Measurements from ENCODE around the gene CLCF1.

CLCF1 gene

DNA sequence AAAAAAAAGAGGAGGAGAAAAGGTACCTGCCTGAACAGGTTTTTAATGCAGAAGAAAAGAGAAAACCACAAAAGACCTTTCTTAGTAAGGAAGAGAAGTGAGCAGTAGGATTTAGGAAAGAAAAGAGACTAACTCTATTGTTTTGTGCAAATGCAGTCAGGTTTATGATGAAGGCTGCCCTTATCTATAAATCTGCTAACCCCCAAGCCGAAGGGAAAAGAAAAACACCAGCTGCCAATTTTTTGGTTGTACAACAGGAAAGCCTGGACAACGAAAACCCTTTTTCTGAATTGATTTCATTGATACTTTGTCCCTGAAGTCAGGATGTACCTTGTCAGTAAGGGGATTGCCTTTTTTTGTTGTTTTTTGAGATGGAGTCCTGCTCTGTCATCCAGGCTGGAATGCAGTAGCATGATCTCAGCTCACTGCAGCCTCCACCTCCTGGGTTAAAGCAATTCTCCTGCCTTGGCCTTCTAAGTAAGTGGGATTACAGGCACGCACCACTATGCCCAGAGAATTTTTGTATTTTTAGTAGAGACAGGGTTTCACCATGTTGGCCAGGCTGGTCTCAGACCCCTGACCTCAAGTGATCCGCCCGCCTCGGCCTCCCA is 41.2 kb downstream of the CLCF1 start:
- Histone ChIP-seq H2AFZ (ENCODE audit: low read length) (no peak overlapping the region), H3K79me2 (ENCODE audit: insufficient read depth, low read length) (no peaks in the 10 kb centered on the region), H3K36me3 (ENCODE audit: insufficient read depth, low read length) (no peaks in the 10 kb centered on the region), H3K9me2 (replicated peaks; ENCODE audit: low read depth, low read length) (no peaks in the 10 kb centered on the region), H4K20me1 (ENCODE audit: insufficient read depth, low read length, poor library complexity, severe bottlenecking) (no peaks in the 10 kb centered on the region), H3K4me2 (ENCODE audit: low read depth, low read length, poor library complexity, severe bottlenecking) (no peak overlapping the region), H3K27me3 (ENCODE audit: insufficient read depth, low read length, poor library complexity, severe bottlenecking) (no peaks in the 10 kb centered on the region), H3K9ac (ENCODE audit: low read depth, low read length, poor library complexity, severe bottlenecking) (no peak overlapping the region), H3F3A (ENCODE audit: low read depth) (no peaks in the 10 kb centered on the region), H3K4me3 (ENCODE audit: low read length, poor library complexity, severe bottlenecking) (no peak overlapping the region), H3K9me3 (ENCODE audit: insufficient read depth, low read depth, low read length) (no peaks in the 10 kb centered on the region), H3K4me1 (ENCODE audit: insufficient read depth, low read length, poor library complexity, severe bottlenecking) (no peaks in the 10 kb centered on the region)
- TF ChIP-seq, protein P1, sequence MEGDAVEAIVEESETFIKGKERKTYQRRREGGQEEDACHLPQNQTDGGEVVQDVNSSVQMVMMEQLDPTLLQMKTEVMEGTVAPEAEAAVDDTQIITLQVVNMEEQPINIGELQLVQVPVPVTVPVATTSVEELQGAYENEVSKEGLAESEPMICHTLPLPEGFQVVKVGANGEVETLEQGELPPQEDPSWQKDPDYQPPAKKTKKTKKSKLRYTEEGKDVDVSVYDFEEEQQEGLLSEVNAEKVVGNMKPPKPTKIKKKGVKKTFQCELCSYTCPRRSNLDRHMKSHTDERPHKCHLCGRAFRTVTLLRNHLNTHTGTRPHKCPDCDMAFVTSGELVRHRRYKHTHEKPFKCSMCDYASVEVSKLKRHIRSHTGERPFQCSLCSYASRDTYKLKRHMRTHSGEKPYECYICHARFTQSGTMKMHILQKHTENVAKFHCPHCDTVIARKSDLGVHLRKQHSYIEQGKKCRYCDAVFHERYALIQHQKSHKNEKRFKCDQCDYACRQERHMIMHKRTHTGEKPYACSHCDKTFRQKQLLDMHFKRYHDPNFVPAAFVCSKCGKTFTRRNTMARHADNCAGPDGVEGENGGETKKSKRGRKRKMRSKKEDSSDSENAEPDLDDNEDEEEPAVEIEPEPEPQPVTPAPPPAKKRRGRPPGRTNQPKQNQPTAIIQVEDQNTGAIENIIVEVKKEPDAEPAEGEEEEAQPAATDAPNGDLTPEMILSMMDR (conservative IDR thresholded peaks at IDR 0.05; ENCODE audit: low read length) = no peak
- TF ChIP-seq EZH2phosphoT487 (IDR thresholded peaks at IDR 0.05; ENCODE audit: borderline replicate concordance) = no peak

DNA sequence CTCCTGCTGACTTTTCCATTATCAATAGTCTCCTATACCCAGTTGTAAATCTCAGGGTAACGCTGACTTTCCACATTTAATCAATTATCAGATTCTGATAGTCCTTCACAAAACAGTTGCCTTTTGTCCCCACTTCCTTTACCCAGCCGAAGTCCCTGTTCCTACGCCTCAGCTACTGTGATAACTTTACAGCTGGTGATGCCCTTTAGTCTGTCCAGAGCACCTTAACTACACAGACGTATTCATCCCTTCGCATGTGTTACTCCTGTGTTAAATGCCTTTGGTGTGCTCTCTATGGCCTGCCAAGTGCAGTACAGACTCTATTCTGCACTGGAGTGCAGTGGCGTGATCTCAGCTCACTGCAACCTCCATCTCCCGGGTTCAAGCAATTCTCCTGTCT is 49.9 kb downstream of the CLCF1 start:
- Histone ChIP-seq H3K4me2 (ENCODE audit: low read depth, low read length, poor library complexity, severe bottlenecking) (no peak overlapping the region), H2AFZ (ENCODE audit: low read length) (no peak overlapping the region)

DNA sequence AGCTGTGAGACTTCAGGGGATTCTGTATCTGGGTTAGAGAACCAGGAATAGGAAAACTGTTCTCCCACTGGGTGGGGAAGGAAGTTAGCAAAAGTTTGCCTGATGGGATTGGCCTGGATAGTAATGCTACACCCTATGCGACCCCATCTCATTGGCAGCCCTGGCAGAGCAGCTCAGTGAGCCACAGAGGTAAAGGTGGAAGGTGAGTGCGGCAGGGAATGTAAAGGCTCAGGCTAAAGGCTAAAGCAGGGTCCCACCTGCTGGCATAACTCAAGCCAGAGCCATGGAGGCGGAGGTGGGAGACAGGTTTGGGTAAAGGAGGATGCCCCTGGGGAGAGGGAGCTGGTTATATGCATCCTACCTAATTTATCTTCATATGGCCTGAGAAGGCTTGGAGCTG is 51.3 kb downstream of the CLCF1 start:
- no peaks in the 10 kb centered on the region for H3K36me3 ChIP-seq (ENCODE audit: insufficient read depth, low read length)
- H3K9me2 ChIP-seq (replicated peaks; ENCODE audit: low read depth, low read length) = no peaks in the 10 kb centered on the region
- H4K20me1 ChIP-seq (ENCODE audit: insufficient read depth, low read length, poor library complexity, severe bottlenecking) = no peaks in the 10 kb centered on the region
- no peaks in the 10 kb centered on the region for H3F3A ChIP-seq (ENCODE audit: low read depth)
- TF ChIP-seq, protein P1 (conservative IDR thresholded peaks at IDR 0.05; ENCODE audit: low read length) = no peak
- TF ChIP-seq EZH2phosphoT487 (IDR thresholded peaks at IDR 0.05; ENCODE audit: borderline replicate concordance) = no peak
- no peak overlapping the region for H3K4me3 ChIP-seq (ENCODE audit: low read length, poor library complexity, severe bottlenecking)
- no peaks in the 10 kb centered on the region for H3K9me3 ChIP-seq (ENCODE audit: insufficient read depth, low read depth, low read length)
- no peak overlapping the region for H3K4me2 ChIP-seq (ENCODE audit: low read depth, low read length, poor library complexity, severe bottlenecking)
- H3K9ac ChIP-seq (ENCODE audit: low read depth, low read length, poor library complexity, severe bottlenecking) = no peak overlapping the region
- H3K27me3 ChIP-seq (ENCODE audit: insufficient read depth, low read length, poor library complexity, severe bottlenecking) = no peaks in the 10 kb centered on the region
- peaks cover 9% of the 10 kb centered on the region for H3K4me1 ChIP-seq (ENCODE audit: insufficient read depth, low read length, poor library complexity, severe bottlenecking)
- no peak overlapping the region for H2AFZ ChIP-seq (ENCODE audit: low read length)
- no peaks in the 10 kb centered on the region for H3K79me2 ChIP-seq (ENCODE audit: insufficient read depth, low read length)

More for the DNA sequence above, 49.9 kb downstream of the CLCF1 start:
- Histone ChIP-seq H3K4me1 (ENCODE audit: insufficient read depth, low read length, poor library complexity, severe bottlenecking) (peaks cover 9% of the 10 kb centered on the region), H4K20me1 (ENCODE audit: insufficient read depth, low read length, poor library complexity, severe bottlenecking) (no peaks in the 10 kb centered on the region), H3K27me3 (ENCODE audit: insufficient read depth, low read length, poor library complexity, severe bottlenecking) (no peaks in the 10 kb centered on the region), H3K9ac (ENCODE audit: low read depth, low read length, poor library complexity, severe bottlenecking) (no peak overlapping the region), H3F3A (ENCODE audit: low read depth) (no peaks in the 10 kb centered on the region), H3K9me3 (ENCODE audit: insufficient read depth, low read depth, low read length) (no peaks in the 10 kb centered on the region), H3K4me3 (ENCODE audit: low read length, poor library complexity, severe bottlenecking) (no peak overlapping the region), H3K9me2 (replicated peaks; ENCODE audit: low read depth, low read length) (no peaks in the 10 kb centered on the region), H3K36me3 (ENCODE audit: insufficient read depth, low read length) (no peaks in the 10 kb centered on the region), H3K79me2 (ENCODE audit: insufficient read depth, low read length) (no peaks in the 10 kb centered on the region)
- no peak for TF ChIP-seq EZH2phosphoT487 (IDR thresholded peaks at IDR 0.05; ENCODE audit: borderline replicate concordance)
- TF ChIP-seq, protein P1 (conservative IDR thresholded peaks at IDR 0.05; ENCODE audit: low read length) = no peak
